Liver (tissue), 9 donors: Measurements from ENCODE around the gene PTPRN2. TPM values are rescaled to one million over a fixed set of nuclear protein-coding genes. Genes with fewer than 3 reads are reported as not detected.
A peak's percentile ranks its signal among the peaks of the same experiment; 100 is the strongest.

Experiments used
- DNase-seq: peaks from one replicate; pipeline ENCODE4 v3.0.0-alpha.2; 2017; ENCODE audit warnings: low spot score
- H3K27ac ChIP-seq, 2 donors: one replicate each; pipeline ENCODE4 v1.7.0; 2013; ENCODE audit warnings: inconsistent platforms in 2 of 2, low read length in 2 of 2, control low read depth in 1 of 2, low read depth in 1 of 2, mild to moderate bottlenecking in 1 of 2
- H3K27me3 ChIP-seq, 4 donors: one replicate each; pipeline versions ENCODE4 v1.6.1 to v1.7.0; 2013; ENCODE audit warnings: low read length in 3 of 4, inconsistent platforms in 1 of 4, mild to moderate bottlenecking in 1 of 4, moderate library complexity in 1 of 4; ENCODE audit not compliant: control insufficient read depth in 4 of 4, insufficient read depth in 4 of 4
- H3K36me3 ChIP-seq, 4 donors: one replicate each; pipeline versions ENCODE4 v1.6.1 to v1.7.0; 2013; ENCODE audit warnings: low read length in 3 of 4, mild to moderate bottlenecking in 3 of 4, low read depth in 1 of 4, moderate library complexity in 1 of 4; ENCODE audit not compliant: control insufficient read depth in 4 of 4, insufficient read depth in 3 of 4
- H3K4me1 ChIP-seq, 4 donors: one replicate each; pipeline versions ENCODE4 v1.6.1 to v1.7.0; 2013; ENCODE audit warnings: low read length in 3 of 4, mild to moderate bottlenecking in 3 of 4, moderate library complexity in 1 of 4; ENCODE audit not compliant: control insufficient read depth in 4 of 4, insufficient read depth in 4 of 4
- H3K4me3 ChIP-seq, 3 donors: one replicate each; pipeline versions ENCODE4 v1.6.1 to v1.7.0; 2013; ENCODE audit warnings: low read length in 3 of 3, control low read depth in 1 of 3, low read depth in 1 of 3, mild to moderate bottlenecking in 1 of 3
- H3K9ac ChIP-seq, 2 donors: one replicate each; pipeline ENCODE4 v1.7.0; 2013; ENCODE audit warnings: low read length in 2 of 2, mild to moderate bottlenecking in 2 of 2, moderate library complexity in 2 of 2, control low read depth in 1 of 2, low read depth in 1 of 2
- H3K9me3 ChIP-seq, 4 donors: one replicate each; pipeline versions ENCODE4 v1.6.1 to v1.7.0; 2013; ENCODE audit warnings: low read length in 3 of 4; ENCODE audit not compliant: control insufficient read depth in 4 of 4
- ATF3 ChIP-seq: IDR thresholded peaks from 2 replicates; pipeline ENCODE4 v1.6.1; 2016; ENCODE audit warnings: antibody characterized with exemption
- CTCF ChIP-seq: fragments of 150-350 bp; IDR thresholded peaks from 2 replicates; pipeline ENCODE4 v1.5.1; 2017; ENCODE audit warnings: improper control_type of control experiment, low read depth, low read length; ENCODE audit not compliant: missing input control
- FOXA1 ChIP-seq: IDR thresholded peaks from 2 replicates; pipeline ENCODE4 v1.6.1; 2016; ENCODE audit warnings: antibody characterized with exemption
- FOXA2 ChIP-seq: IDR thresholded peaks from 2 replicates; pipeline ENCODE4 v1.6.1; 2016; ENCODE audit warnings: antibody characterized with exemption
- HNF4A ChIP-seq, 2 donors: conservative IDR thresholded peaks; 2 replicates each; pipeline ENCODE4 v1.6.1; 2016; ENCODE audit warnings: antibody characterized with exemption in 2 of 2, mild to moderate bottlenecking in 2 of 2
- JUND ChIP-seq, 2 donors: IDR thresholded peaks; 2 replicates each; pipeline ENCODE4 v1.6.1; 2016; ENCODE audit warnings: antibody characterized with exemption in 2 of 2
- MAX ChIP-seq: IDR thresholded peaks from 2 replicates; pipeline ENCODE4 v1.6.1; 2016; ENCODE audit warnings: antibody characterized with exemption
- REST ChIP-seq: IDR thresholded peaks from 2 replicates; pipeline ENCODE4 v1.6.1; 2016; ENCODE audit warnings: antibody characterized with exemption, mild to moderate bottlenecking
- RXRA ChIP-seq, 2 donors: IDR thresholded peaks; 2 replicates each; pipeline ENCODE4 v1.6.1; 2017 to 2018; ENCODE audit warnings: antibody characterized with exemption in 2 of 2, mild to moderate bottlenecking in 1 of 2
- SP1 ChIP-seq: IDR thresholded peaks from 2 replicates; pipeline ENCODE4 v1.6.1; 2018; ENCODE audit warnings: antibody characterized with exemption, mild to moderate bottlenecking
- TAF1 ChIP-seq: conservative IDR thresholded peaks from 2 replicates; pipeline ENCODE4 v1.6.1; 2016; ENCODE audit warnings: antibody characterized with exemption, mild to moderate bottlenecking
- YY1 ChIP-seq: IDR thresholded peaks from 2 replicates; pipeline ENCODE4 v1.6.1; 2016; ENCODE audit warnings: antibody characterized with exemption, mild to moderate bottlenecking
- WGBS: extraction: QIAGEN DNeasy Blood & Tissue Kit; methylation state at CpG from one replicate; pipeline ENCODE4 v1.1.7; 2013; 5-methylcytosine and 5-hydroxymethylcytosine counted together
- polyA plus RNA-seq, 2 donors: library from polyadenylated mRNA; stranded (reverse) in 1 of 2; unstranded in 1 of 2; fragments of 200-250 nt in 1 of 2; fragments of >200 nt in 1 of 2; fragmentation: Nextera tagmentation in 1 of 2; extraction: Ambion mirVana in 1 of 2; gene quantifications; one replicate each; pipeline versions ENCODE4 v1.2.1 to v1.2.3, GENCODE V29; 2013 to 2015
- total RNA-seq, 2 donors: library from RNA; depleted of rRNA; stranded (reverse); fragments of >200 nt; gene quantifications; one replicate each; pipeline ENCODE4 v1.2.3, GENCODE V29; 2014
- donor health status: healthy.
- donor health status: healthy.
- donor health status: healthy.
- donor health status: healthy.
- donor health status: healthy.

The PTPRN2 gene
- total and polyA plus RNA-seq, 4 donors = 0.75 to 1.9 (median 1.1) TPM

GRCh38 chr7:157556642-157556944 lies 1031.0 kb downstream of the PTPRN2 start:
- Histone ChIP-seq H3K9me3 (no peaks in the 10 kb centered on the region), H3K4me3 (no peak overlapping the region), H3K27me3 (no peaks in the 10 kb centered on the region), H3K9ac (no peak overlapping the region), H3K36me3 (no peaks in the 10 kb centered on the region), H3K27ac (no peak overlapping the region), H3K4me1 (peaks cover 0 to 10% (median 2%) of the 10 kb centered on the region in 4 donors)
- 97% methylated on average over 1 of the region's 1 CpG for WGBS
- no peak for DNase-seq
- no peak for TF ChIP-seq REST
- TF ChIP-seq CTCF = no peak
- TF ChIP-seq TAF1 = no peak
- TF ChIP-seq JUND (IDR thresholded peaks at IDR 0.05) = no peak
- no peak for TF ChIP-seq FOXA1
- TF ChIP-seq ATF3 = no peak
- TF ChIP-seq RXRA (IDR thresholded peaks at IDR 0.05) = no peak
- TF ChIP-seq YY1 = no peak
- TF ChIP-seq SP1 = no peak
- no peak for TF ChIP-seq MAX
- TF ChIP-seq HNF4A (conservative IDR thresholded peaks at IDR 0.05) = no peak
- no peak for TF ChIP-seq FOXA2

- H3K9ac ChIP-seq = no peak overlapping the region
- H3K4me1 ChIP-seq = peaks cover 0 to 10% (median 2%) of the 10 kb centered on the region in 4 donors
- H3K27ac ChIP-seq = no peak overlapping the region
- H3K36me3 ChIP-seq = no peaks in the 10 kb centered on the region
- 95% methylated on average over 10 of the region's 10 CpGs for WGBS
- no peaks in the 10 kb centered on the region for H3K27me3 ChIP-seq
- H3K9me3 ChIP-seq = no peaks in the 10 kb centered on the region
- H3K4me3 ChIP-seq = no peak overlapping the region
- TF ChIP-seq FOXA1 = no peak
- no peak for DNase-seq
Measured at GRCh38 chr7:157555944-157556641, 1031.5 kb downstream of the PTPRN2 start.

GRCh38 chr7:157555313-157555712 lies 1032.3 kb downstream of the PTPRN2 start:
- Histone ChIP-seq H3K27me3 (no peaks in the 10 kb centered on the region), H3K4me1 (peaks cover 0 to 10% (median 2%) of the 10 kb centered on the region in 4 donors), H3K4me3 (no peak overlapping the region), H3K27ac (peak overlapping the region in 1 of 2 donors; percentile 25), H3K9me3 (no peaks in the 10 kb centered on the region), H3K36me3 (no peaks in the 10 kb centered on the region), H3K9ac (no peak overlapping the region)
- no peak for TF ChIP-seq CTCF
- no peak for TF ChIP-seq JUND (IDR thresholded peaks at IDR 0.05)
- no peak for TF ChIP-seq RXRA (IDR thresholded peaks at IDR 0.05)
- TF ChIP-seq FOXA1 = peak; percentile 62
- TF ChIP-seq HNF4A (conservative IDR thresholded peaks at IDR 0.05) = peak; percentile 56 to 83
- TF ChIP-seq FOXA2 = peak; percentile 50
- WGBS = 42% methylated on average over 12 of the region's 12 CpGs
- DNase-seq = no peak
